GM12801 (cell line): ENCODE data around the gene ZEB1.

Source experiments
- CTCF ChIP-seq: IDR thresholded peaks from one replicate; pipeline ENCODE4 v1.5.1; 2011; ENCODE audit warnings: control low read depth; ENCODE audit not compliant: insufficient read length; ENCODE audit errors: extremely low read depth

ZEB1 gene

GRCh38 chr10:31288001-31288400, 31.0 kb upstream of the ZEB1 start:
- TF ChIP-seq CTCF, result no peak

GRCh38 chr10:31288962-31289361, 30.1 kb upstream of the ZEB1 start:
- no peak for TF ChIP-seq CTCF

DNA sequence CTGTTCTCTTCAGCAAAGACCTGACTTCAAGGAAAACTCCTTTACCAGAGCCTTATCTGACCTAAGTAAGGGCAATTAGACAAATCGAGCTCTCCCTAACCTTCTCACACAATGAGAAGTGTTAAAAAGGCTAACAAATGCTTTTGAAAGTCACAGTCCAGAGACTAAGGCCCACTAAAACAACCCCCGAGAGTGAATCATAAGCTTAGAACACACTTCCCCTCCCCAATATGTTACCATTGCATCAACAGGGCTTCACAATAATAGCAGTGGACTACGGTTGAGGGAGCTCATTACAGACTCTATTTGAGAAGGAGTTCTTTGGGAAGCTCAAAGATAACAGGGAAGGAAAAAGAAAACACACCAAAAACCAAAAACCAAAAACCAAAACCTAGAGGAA, 28.6 kb upstream of the ZEB1 start:
- TF ChIP-seq CTCF, result no peak

- TF ChIP-seq CTCF, result no peak
These were observed 27.9 kb upstream of the ZEB1 start for GRCh38 chr10:31291123-31291522.

DNA sequence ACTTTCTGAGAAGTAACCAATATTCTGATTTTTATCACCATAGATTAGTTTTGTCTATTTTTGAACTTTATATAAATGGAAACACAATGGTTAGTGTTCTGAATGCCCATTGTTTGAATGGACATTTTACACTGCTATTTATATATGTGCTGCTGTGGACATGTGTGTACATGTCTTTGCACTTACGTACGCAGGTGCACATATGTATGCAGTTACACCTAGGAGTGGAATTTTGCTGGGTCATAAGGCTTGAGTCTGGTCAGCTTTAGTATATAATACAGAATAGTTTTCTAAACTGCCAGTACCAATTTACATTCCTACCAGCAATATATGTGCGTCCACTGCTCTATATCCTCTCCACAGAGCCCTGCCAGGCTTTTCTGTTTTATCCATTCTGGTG, 24.5 kb upstream of the ZEB1 start:
- no peak for TF ChIP-seq CTCF

- no peak for TF ChIP-seq CTCF
These were observed 22.3 kb upstream of the ZEB1 start for GRCh38 chr10:31296754-31297153.

DNA sequence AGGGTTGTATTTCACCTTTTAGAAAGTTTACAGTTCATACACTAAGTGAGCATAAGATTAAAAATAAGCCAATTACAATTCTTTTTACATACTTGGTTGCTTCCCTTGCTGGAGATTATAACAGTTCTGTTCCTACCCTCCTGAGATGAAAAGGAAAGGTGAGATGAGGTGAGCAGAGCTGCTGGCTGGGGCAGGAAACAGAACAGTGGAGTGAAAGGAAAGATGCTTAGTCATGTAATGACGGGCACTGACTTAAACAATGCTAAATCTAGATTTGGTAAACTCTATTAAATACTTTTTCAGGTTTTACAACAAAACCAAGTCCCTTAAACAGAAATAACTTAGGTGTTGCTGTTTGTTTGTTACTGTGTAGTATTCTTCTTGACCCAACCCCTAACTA, 19.9 kb upstream of the ZEB1 start:
- TF ChIP-seq CTCF, result no peak

GRCh38 chr10:31303212-31303611, 15.8 kb upstream of the ZEB1 start:
- TF ChIP-seq CTCF, result no peak
